ENCODE data around the gene RING1. TPM values are rescaled to one million over a fixed set of nuclear protein-coding genes. Genes with fewer than 3 reads are reported as not detected.

RING1 gene
- total and polyA plus RNA-seq, 12 donors, result 26.5 to 35.1 (median 28.3) TPM

GRCh38 chr6:33161354-33162331 is 46.7 kb upstream of the RING1 start:
- peak; percentile 93 to 100 (median 95) for TF ChIP-seq CTCF (IDR thresholded peaks at IDR 0.05)
- peak; percentile 83 to 96 (median 91) for ATAC-seq
- intact Hi-C loops (cut with DNase I), result loop anchor here (1.0 to 5.0 kb wide), 6 partner anchors 36 to 87 kb away; no protein-coding TSS in a partner anchor
- WGBS, 2 donors, result 6% methylated on average over 58 of the region's 58 CpGs
- Histone ChIP-seq H3K4me1 (peaks cover 0 to 21% (median 7%) of the 10 kb centered on the region in 9 donors), H3K27me3 (no peaks in the 10 kb centered on the region), H3K36me3 (no peaks in the 10 kb centered on the region), H3K27ac (peak overlapping the region in 7 of 10 donors; percentile 22 to 55 (median 44)), H3K9me3 (no peaks in the 10 kb centered on the region), H3K4me3 (peak overlapping the region; percentile 44 to 60 (median 55))
- peak; percentile 77 to 86 for DNase-seq

- no peaks in the 10 kb centered on the region for H3K9me3 ChIP-seq
- H3K4me3 ChIP-seq, result no peak overlapping the region
- WGBS, 2 donors, result 88 to 92% methylated on average over 10 of the region's 10 CpGs
- H3K27me3 ChIP-seq, result no peaks in the 10 kb centered on the region
- intact Hi-C loops (cut with DNase I), result loop anchor here in 9 of 10 donors (2.0 to 5.0 kb wide), 3 partner anchors 34 to 85 kb away; no protein-coding TSS in a partner anchor
- no peaks in the 10 kb centered on the region for H3K36me3 ChIP-seq
- DNase-seq, result no peak
- ATAC-seq, result no peak
- no peak overlapping the region for H3K27ac ChIP-seq
- peaks cover 0 to 21% (median 7%) of the 10 kb centered on the region in 9 donors for H3K4me1 ChIP-seq
- TF ChIP-seq CTCF (IDR thresholded peaks at IDR 0.05), result no peak
Measured at GRCh38 chr6:33163540-33163939, 44.8 kb upstream of the RING1 start.

GRCh38 chr6:33164176-33164575 is 44.1 kb upstream of the RING1 start:
- Histone ChIP-seq H3K9me3 (no peaks in the 10 kb centered on the region), H3K4me3 (no peak overlapping the region), H3K27me3 (no peaks in the 10 kb centered on the region), H3K4me1 (peaks cover 0 to 21% (median 7%) of the 10 kb centered on the region in 9 donors), H3K27ac (no peak overlapping the region), H3K36me3 (no peaks in the 10 kb centered on the region)
- DNase-seq, result no peak
- WGBS, 2 donors, result 61 to 62% methylated on average over 10 of the region's 10 CpGs
- ATAC-seq, result no peak
- intact Hi-C loops (cut with DNase I), result loop anchor here in 8 of 10 donors (5.0 kb wide), 2 partner anchors 33 to 83 kb away; no protein-coding TSS in a partner anchor
- no peak for TF ChIP-seq CTCF (IDR thresholded peaks at IDR 0.05)

- H3K4me1 ChIP-seq, result peaks cover 0 to 21% (median 7%) of the 10 kb centered on the region in 9 donors
- 77 to 80% methylated on average over 14 of the region's 14 CpGs for WGBS, 2 donors
- ATAC-seq, result no peak
- no peaks in the 10 kb centered on the region for H3K9me3 ChIP-seq
- TF ChIP-seq CTCF (IDR thresholded peaks at IDR 0.05), result no peak
- no peaks in the 10 kb centered on the region for H3K36me3 ChIP-seq
- DNase-seq, result no peak
- H3K27me3 ChIP-seq, result no peaks in the 10 kb centered on the region
- no peak overlapping the region for H3K27ac ChIP-seq
- intact Hi-C loops (cut with DNase I), result loop anchor here in 8 of 10 donors (5.0 kb wide), 2 partner anchors 32 to 82 kb away; no protein-coding TSS in a partner anchor
- H3K4me3 ChIP-seq, result no peak overlapping the region
Measured at GRCh38 chr6:33164665-33165373, 43.5 kb upstream of the RING1 start.

Measured in heart right ventricle (tissue), 16 donors.